Measurements from ENCODE around the gene PRR23A.

The PRR23A gene

DNA sequence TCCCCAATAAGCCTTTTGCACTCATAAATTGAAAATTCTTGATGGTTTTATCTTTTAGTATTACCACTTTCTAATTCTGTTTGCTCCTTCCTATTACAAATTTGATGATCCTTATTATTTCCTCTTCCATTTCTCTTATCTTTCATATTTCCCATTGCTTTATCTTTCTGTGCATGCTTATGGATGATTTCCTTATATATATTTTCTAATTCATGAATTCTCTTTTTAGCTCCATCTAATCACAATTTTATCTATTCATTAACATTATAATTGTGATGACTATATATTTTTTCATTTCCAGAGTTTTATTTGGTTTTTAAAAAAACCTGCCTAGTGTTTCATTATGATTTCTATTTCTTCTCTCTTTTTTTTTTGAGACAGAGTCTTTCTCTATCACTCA, 41.1 kb downstream of the PRR23A start:
- H3K4me3 ChIP-seq (ENCODE audit: low read depth, low read length) = no peak overlapping the region
- TF ChIP-seq, protein P1, sequence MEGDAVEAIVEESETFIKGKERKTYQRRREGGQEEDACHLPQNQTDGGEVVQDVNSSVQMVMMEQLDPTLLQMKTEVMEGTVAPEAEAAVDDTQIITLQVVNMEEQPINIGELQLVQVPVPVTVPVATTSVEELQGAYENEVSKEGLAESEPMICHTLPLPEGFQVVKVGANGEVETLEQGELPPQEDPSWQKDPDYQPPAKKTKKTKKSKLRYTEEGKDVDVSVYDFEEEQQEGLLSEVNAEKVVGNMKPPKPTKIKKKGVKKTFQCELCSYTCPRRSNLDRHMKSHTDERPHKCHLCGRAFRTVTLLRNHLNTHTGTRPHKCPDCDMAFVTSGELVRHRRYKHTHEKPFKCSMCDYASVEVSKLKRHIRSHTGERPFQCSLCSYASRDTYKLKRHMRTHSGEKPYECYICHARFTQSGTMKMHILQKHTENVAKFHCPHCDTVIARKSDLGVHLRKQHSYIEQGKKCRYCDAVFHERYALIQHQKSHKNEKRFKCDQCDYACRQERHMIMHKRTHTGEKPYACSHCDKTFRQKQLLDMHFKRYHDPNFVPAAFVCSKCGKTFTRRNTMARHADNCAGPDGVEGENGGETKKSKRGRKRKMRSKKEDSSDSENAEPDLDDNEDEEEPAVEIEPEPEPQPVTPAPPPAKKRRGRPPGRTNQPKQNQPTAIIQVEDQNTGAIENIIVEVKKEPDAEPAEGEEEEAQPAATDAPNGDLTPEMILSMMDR (IDR thresholded peaks at IDR 0.05; ENCODE audit: low read depth, low read length) = no peak

DNA sequence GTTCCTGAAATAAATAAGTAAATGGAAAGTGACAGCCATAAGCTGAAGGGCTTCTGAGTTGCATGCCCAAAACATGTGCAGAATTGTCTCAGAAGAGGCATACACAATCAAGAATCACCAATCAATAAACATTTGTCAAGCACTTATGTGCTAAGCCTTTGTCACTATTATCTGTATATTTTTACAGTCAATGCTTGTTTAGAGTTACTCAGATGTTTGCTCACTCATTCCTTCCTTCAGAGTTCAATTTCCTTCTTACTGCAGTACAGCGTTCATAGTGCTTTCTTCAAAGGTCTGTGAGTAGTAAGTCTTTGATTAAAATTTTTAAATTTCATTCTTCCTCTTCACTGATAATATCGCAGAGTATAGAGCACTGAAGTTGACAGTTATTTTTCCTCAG, 41.8 kb downstream of the PRR23A start:
- TF ChIP-seq, protein P1 (IDR thresholded peaks at IDR 0.05; ENCODE audit: low read depth, low read length) = no peak

DNA sequence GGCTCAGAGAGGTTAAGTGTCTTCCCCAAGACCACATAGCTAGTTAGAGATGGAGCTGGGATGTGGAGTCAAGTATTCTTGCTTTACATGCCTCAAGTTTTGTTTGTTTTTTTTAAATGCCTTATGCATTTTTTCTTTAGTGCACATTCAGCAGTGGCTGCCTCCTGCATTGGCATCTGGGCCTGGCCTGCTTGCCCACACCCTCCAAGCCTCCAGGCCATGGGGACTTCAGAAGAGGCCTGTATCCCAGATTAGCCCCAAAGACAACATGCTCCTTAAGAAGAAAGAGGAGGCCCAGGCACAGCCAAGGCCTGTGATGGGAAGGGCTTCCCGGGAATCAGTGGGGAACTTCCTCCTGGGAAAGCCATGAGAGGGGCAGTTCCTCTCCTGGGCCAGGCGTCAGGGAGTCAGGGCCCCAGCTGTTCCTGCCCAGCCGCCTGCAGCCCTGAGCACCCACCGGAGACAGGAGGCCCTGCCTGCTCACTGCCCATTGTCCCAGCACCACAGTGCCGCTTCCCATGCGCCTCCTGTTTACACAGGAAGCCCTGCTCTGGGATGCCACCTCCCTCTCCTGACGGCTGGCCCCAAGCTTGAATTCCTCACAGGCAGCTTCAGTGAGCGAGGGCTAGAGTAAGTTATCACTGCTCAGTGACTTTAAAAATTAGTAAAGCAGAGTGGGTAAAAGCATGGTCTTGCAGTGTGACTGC, 43.1 kb downstream of the PRR23A start:
- H3K4me3 ChIP-seq (ENCODE audit: low read depth, low read length) = no peak overlapping the region
- TF ChIP-seq, protein P1 (IDR thresholded peaks at IDR 0.05; ENCODE audit: low read depth, low read length) = no peak

More for the DNA sequence above, 41.8 kb downstream of the PRR23A start:
- H3K4me3 ChIP-seq (ENCODE audit: low read depth, low read length) = no peak overlapping the region

DNA sequence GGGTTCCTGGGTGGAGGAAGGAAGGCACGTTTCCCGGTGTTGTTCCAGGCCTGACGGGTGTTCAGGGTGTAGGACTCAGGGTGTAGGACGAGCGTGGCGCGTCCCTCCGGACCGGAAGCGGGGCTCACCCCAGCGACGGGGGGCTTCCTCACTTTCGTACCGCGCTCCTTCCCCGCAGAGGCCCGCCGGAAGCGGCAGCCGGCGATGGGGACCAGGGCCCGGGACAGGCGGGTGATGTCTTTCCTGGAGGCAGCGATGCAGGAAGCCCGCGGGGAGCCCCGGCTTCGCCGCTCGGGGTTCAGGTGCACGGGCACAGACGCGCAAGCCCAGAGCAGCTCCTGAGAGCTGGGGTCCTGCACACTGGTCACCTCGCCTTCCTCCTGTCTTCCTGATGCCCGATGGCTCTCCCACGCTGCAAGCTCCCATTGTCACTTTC, 45.6 kb downstream of the PRR23A start:
- H3K4me3 ChIP-seq (ENCODE audit: low read depth, low read length) = no peak overlapping the region
- TF ChIP-seq, protein P1 (IDR thresholded peaks at IDR 0.05; ENCODE audit: low read depth, low read length) = no peak

Measured in WI38 (cell line).